Activated naive CD4-positive, alpha-beta T cell treated with anti-CD3 and anti-CD28 coated beads, Interleukin-2, amount 50 U/mL, for 72 hours (primary cell): ENCODE results near the gene POU4F3. TPM values are rescaled to one million over a fixed set of nuclear protein-coding genes. Genes with fewer than 3 reads are reported as not detected.

Experiments used
- ATAC-seq, 2 donors: fragments of 150-1000 bp; cut with Tn5 transposase; 2 replicates each; pipeline ENCODE4 v1.10.0; 2021; ENCODE audit warnings: mild to moderate bottlenecking in 2 of 2, moderate library complexity in 2 of 2
- DNase-seq, 2 donors: peaks; one replicate each; pipeline ENCODE4 v3.0.0; 2021 to 2022; ENCODE audit warnings: low spot score in 2 of 2
- H3K27ac Mint-ChIP-seq, 2 donors: one replicate each; pipeline ENCODE4 v1.8.0; 2022; ENCODE audit warnings: mild to moderate bottlenecking in 2 of 2, mixed read lengths in 2 of 2
- H3K36me3 Mint-ChIP-seq, 2 donors: one replicate each; pipeline ENCODE4 v1.8.0; 2022; ENCODE audit warnings: mixed read lengths in 2 of 2
- H3K9me3 Mint-ChIP-seq, 2 donors: one replicate each; pipeline ENCODE4 v1.8.0; 2022; ENCODE audit warnings: mixed read lengths in 2 of 2
- total RNA-seq, 2 donors: library from RNA; stranded (reverse); gene quantifications; one replicate each; pipeline ENCODE4 v1.2.3, GENCODE V29; 2022

The POU4F3 gene
- total RNA-seq, 2 donors from 2014 or later = not detected

- ATAC-seq (peak in 1 of 2 donors; percentile 55), DNase-seq (no peak)
- no peaks in the 10 kb centered on the region for H3K36me3 Mint-ChIP-seq
- H3K27ac Mint-ChIP-seq = no peak overlapping the region
- H3K9me3 Mint-ChIP-seq = no peaks in the 10 kb centered on the region
These were observed 24.7 kb downstream of the POU4F3 start for GRCh38 chr5:146363161-146363874.

- no peak for ATAC-seq
- DNase-seq = no peak
- H3K27ac Mint-ChIP-seq = no peak overlapping the region
These were observed 27.0 kb downstream of the POU4F3 start for GRCh38 chr5:146365618-146366017.

DNA sequence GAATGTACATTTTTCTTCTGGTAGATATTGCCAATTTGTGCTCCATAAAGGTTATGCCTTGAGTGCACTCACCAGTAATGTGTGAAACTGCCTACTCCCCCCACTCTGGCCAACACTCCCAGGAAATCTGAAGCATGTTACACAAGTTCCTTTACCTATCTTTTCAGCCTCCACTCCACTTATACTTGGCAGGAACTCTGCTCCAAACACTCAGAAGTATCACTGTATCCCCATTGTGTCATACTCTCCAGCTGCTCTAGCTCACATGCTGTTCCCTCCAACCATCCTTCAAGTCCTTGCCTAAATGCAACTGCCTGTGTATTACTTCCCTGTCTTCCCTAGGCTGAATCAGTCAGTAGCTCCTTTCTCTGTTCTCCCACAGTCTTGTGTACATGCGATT, 28.3 kb downstream of the POU4F3 start:
- H3K36me3 Mint-ChIP-seq = no peaks in the 10 kb centered on the region

More at GRCh38 chr5:146365618-146366017, 27.0 kb downstream of the POU4F3 start:
- Mint-ChIP-seq H3K36me3 (no peaks in the 10 kb centered on the region), H3K9me3 (no peaks in the 10 kb centered on the region)

GRCh38 chr5:146368137-146368536, 29.5 kb downstream of the POU4F3 start:
- no peaks in the 10 kb centered on the region for H3K36me3 Mint-ChIP-seq

More for the DNA sequence above, 28.3 kb downstream of the POU4F3 start:
- Mint-ChIP-seq H3K27ac (no peak overlapping the region), H3K9me3 (no peaks in the 10 kb centered on the region)
- no peak for ATAC-seq
- no peak for DNase-seq

GRCh38 chr5:146369691-146370090, 31.1 kb downstream of the POU4F3 start:
- Mint-ChIP-seq H3K27ac (no peak overlapping the region), H3K36me3 (no peaks in the 10 kb centered on the region), H3K9me3 (no peaks in the 10 kb centered on the region)
- ATAC-seq (no peak), DNase-seq (no peak)

More at GRCh38 chr5:146368137-146368536, 29.5 kb downstream of the POU4F3 start:
- DNase-seq (no peak), ATAC-seq (no peak)
- Mint-ChIP-seq H3K27ac (no peak overlapping the region), H3K9me3 (no peaks in the 10 kb centered on the region)

DNA sequence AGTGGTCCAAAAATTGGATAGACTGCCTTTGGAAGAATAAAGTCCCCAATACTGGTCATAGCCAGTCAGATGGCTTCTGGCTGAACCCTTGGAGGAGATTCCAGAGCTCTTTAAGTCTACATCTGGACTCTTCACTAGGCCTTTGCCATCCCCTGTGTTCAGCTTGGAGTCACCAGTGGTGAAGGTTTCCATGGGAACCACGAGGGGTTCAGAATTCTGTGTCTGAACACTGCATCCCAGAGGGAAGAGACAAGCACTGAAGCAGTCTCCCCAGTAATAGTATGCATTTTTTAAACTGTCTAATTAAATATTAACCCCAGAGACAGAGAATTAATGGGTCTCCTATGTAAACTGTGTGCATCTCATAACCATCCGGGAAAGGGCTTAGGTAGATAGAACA, 38.2 kb downstream of the POU4F3 start:
- Mint-ChIP-seq H3K9me3 (peaks cover 0 to 6% of the 10 kb centered on the region in 2 donors), H3K27ac (no peak overlapping the region), H3K36me3 (peaks cover 0 to 5% of the 10 kb centered on the region in 2 donors)
- ATAC-seq (no peak), DNase-seq (no peak)

DNA sequence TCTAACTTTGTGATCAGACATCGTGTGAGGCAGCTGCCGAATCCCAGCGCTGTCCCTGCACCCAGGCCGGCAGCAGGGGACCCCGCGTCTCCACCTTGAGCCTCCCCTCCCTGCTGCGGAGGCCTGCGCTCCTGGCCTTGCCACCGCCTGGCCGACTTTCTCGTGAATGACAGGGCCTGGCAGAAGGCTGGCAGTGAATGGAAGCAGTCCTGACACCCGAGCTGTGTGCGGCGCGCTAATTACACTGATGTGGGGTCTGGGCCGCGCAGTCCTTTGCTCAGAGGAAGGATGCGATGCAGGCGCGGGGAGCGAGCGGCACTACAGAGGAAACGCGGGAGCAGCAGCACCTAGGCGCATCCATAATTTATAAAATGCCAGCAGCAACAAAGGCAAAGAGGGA, 40.3 kb downstream of the POU4F3 start:
- peaks cover 0 to 6% of the 10 kb centered on the region in 2 donors for H3K9me3 Mint-ChIP-seq
- ATAC-seq (no peak), DNase-seq (no peak)
- peaks cover 0 to 5% of the 10 kb centered on the region in 2 donors for H3K36me3 Mint-ChIP-seq
- H3K27ac Mint-ChIP-seq = no peak overlapping the region

DNA sequence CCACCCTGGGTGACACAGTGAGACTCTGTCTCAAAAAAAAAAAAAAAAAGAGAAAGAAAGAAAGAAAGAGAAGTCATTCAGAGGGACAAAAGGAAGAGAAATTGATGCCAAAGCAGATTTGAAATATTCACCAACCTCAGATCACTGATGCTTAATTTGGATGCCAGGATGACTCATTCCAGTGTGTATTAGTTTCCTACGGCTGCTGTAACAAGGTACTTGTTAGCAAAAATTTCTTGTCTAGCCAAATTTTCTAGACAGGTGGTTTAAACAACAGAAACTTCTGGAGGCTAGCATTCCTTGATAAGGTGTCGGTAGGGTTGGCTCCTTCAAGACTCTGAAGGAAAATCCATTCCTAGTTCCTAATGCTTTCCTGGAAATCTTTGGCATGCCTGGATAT, 42.1 kb downstream of the POU4F3 start:
- peaks cover 0 to 6% of the 10 kb centered on the region in 2 donors for H3K9me3 Mint-ChIP-seq
- no peak for DNase-seq
- ATAC-seq = no peak
- H3K36me3 Mint-ChIP-seq = peaks cover 0 to 5% of the 10 kb centered on the region in 2 donors
- H3K27ac Mint-ChIP-seq = no peak overlapping the region

- Mint-ChIP-seq H3K36me3 (no peaks in the 10 kb centered on the region), H3K27ac (no peak overlapping the region), H3K9me3 (no peaks in the 10 kb centered on the region)
- DNase-seq (no peak), ATAC-seq (no peak)
These were observed 49.7 kb downstream of the POU4F3 start for GRCh38 chr5:146388386-146388785.

- Mint-ChIP-seq H3K9me3 (no peaks in the 10 kb centered on the region), H3K27ac (no peak overlapping the region), H3K36me3 (no peaks in the 10 kb centered on the region)
- ATAC-seq (no peak), DNase-seq (no peak)
These were observed 51.8 kb downstream of the POU4F3 start for GRCh38 chr5:146390469-146390868.

Other genes starting within 250 kb of the POU4F3 start
- under 1 TPM; 0.64 to 0.88 TPM for gene PLAC8L1, start 233.3 kb upstream of the POU4F3 start, total RNA-seq
- gene LARS1, start 156.2 kb upstream of the POU4F3 start, total RNA-seq = 100 to 1,000 TPM; 111 to 152 TPM
- 10 to 100 TPM; 21.2 to 27.3 TPM for gene RBM27, start 135.2 kb upstream of the POU4F3 start, total RNA-seq
- 100 to 1,000 TPM; 125 to 129 TPM for gene TCERG1, start 108.5 kb downstream of the POU4F3 start, total RNA-seq
- gene GPR151, start 177.4 kb downstream of the POU4F3 start, total RNA-seq = not detected